NCI-H2171 (cell line): Measurements from ENCODE around the gene CEMIP2.
"Not testable (repeated sequence)": the region's sequence is repeated elsewhere in the genome, so short reads cannot be mapped to it uniquely, and the experiment has no call there.

Experiments used
- DNase-seq: peaks from one replicate; lab custom pipeline; 2025; lab: John Stamatoyannopoulos, UW

Gene CEMIP2

DNA sequence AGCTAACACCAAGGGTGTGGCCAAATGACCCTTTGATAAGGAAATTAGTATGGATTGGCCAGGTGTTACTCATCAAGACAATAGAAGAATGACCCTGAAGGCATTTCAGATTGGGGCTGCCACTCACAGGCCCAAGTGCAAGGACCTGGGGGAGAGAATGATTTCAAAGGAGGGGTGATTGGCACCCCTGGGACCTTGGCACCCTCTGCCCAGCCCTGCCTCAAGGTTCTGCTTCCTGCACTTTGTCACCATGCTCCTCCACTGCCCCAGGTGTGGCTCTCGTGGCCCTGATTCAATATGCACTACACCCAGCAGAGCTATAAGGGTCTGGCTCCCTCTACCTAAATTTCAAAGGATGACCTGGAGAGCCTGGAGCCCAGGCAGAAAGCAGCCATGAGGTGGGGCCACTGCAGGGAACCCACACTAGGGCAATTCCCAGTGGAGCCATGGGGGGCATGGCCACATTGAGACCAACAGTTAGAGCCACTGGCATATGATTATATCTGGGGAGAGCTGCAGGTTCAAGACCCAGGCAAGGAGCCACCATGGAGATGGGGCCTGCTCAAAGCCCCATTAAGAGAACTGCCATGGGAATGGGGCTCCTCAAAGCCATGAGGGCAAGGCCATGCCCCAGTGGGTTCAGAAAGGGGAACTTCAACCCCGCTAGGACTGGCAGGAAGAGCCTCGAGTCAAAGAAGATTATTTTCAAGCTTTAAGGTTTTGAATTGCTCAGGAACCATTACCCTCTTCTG, 93.0 kb downstream of the CEMIP2 start:
- no peak for DNase-seq

DNA sequence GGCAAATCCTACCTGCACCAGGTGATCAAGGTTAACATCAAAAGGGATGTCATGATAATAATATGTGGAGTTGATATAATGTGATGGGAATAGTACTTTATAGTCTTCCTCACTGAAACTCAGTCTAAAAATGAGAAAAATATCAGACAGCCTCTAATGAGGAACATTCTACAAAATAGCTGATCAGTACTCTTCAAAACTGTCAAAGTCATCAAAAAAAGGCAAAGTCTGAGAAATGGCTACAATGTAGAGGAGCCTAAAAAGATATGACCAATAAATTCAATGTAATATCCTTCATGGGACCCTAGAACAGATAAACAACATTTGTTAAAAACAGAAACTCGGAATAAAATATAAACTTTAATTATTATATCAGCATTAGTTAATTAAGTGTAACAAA, 95.7 kb downstream of the CEMIP2 start:
- no peak for DNase-seq

DNA sequence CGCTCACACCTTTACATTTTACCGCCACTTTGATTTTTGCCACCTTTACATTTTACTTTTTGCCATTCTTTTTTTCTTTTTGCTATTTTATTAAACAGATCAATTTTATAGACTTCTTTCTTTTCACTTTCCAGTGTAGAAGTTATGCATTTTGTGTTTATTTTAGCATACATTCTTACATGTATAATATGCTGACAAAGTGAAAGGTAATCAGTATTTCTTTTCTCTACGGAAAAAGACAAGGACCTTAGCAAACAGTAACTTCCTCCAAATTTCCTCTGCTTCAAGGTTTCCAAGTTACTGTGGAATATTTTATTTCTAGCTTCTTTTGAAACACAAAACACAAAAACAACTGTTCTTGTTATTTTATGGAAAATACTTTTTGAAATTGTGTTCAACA, 97.0 kb downstream of the CEMIP2 start:
- DNase-seq = no peak

DNA sequence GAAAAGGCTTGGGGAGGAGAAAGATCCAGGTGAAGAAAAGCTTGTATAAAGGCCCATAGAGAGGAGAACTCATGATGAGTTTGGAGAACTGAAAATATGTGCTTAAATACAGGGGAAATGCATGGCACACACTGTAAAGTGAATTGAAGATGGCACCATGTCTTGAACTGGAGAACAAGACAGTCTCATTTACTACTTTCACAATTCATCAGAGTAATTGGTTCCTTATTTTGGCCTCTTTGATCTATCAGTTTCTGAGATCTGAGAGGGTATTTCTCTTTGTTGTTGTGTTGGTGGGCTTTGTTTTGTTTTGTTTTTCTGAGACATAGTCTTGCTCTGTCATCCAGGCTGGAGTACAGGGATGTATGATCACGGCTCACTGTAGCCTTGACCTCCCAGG, 98.2 kb downstream of the CEMIP2 start:
- DNase-seq = no peak

DNA sequence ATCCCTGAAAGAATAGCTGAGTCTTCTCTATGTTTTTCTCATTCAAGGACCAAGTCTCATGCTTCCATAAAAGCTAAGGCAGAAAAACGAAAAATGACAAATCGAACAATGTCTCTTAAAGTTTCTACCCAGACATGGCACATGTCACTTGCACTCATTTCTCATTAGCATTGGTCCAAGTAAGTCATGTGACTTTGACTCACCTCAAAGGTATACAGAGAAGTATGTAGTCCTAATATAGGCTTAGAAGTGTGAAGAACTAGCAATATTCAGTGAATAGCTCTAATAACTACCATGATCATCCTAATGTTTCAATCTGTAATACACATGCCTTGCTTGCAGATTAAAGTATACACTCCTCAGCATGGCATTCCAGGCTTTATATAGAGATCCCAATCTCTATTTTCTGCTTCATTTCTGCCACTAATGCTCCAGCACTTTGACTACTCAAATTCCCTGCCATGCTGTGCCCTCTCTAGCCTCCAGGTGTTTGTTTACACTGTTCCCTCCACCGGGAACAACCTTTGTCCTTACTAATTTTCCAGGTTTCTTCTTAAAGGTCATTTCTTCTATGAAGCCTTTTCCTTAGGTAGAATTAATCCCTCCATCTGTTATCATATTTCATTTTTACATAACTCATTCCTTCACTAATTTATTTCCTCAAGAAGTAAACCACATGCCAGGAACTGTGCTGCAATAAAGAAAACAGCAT, 98.9 kb downstream of the CEMIP2 start:
- DNase-seq = peak; percentile 2

DNA sequence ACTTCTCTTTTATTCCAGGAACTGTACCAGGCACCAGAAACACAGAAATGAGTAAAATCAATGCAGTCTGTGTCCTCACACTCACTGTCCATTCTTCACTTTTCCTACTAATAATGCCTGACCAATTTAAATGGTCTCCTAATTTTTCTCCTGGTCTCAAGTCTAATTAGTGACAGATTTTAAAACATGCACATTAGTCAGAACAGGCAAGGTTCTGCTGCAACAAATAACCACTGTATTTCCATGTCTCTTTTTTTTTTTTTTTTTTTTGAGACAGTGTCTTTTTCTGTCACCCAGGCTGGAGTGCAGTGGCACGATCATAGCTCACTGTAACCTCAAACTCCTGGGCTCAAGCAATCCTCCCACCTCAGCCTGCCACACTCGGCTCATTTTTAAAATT, 99.6 kb downstream of the CEMIP2 start:
- no peak for DNase-seq

DNA sequence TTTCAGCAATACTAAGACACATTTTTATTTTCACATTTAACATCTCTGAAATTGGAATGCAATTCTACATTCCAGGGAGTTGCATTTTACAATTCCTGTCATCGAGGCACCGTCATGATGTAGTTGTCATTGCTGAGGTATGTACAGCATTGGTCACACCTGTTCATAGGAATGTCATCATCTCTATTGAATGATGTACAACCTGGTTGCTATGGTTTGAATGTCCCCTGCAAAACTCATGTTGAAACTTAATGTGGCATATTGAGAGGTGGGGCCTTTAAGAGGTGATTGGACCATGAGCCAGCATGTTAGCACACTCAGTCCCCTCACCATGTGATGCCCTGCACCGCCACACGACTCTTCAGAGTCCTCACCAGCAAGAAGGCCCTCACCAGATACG, 103.1 kb downstream of the CEMIP2 start:
- no peak for DNase-seq

DNA sequence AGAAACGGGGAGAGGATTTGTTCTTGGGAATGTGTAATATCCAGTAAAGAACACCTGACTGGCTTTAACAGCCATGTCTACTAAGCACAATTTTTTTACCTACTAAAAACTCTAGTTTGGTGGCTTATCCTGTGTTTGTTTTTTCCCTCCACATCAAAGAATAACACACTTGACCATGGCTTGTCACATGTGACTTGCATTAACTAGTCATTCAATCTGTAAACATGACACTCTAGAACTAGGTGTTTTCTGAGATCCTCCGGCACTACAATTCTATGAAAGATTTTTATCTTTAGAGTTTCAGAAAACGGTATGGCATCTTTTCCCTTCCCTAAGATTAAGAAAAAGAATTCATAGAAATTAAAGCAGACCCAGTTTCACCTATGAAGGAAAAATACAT, 103.7 kb downstream of the CEMIP2 start:
- no peak for DNase-seq

DNA sequence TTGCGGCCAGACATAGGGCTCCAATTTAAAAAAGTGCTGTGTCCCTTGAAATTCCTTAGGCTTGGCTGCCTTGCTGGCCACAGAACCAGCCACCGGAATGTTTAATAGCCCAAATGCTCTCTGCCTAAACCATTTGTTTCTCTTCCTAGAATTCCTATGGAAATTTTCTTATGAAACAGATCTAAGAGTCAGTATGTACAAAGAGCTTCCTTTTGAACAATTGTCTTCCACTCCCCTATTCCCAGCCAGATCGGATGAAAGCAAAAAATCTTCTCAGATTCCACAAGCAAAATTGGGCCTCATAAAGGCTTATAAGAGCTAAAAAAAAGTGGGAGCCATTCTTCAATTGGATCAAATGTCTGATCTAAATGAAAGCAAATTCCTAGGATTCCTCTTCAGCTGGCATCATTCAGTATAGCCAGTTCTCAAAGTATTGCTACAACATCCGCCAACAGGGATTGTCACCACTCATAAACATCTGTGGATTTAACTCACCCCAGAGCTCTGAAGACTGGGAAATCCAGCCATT, 104.3 kb downstream of the CEMIP2 start:
- DNase-seq = no peak

DNA sequence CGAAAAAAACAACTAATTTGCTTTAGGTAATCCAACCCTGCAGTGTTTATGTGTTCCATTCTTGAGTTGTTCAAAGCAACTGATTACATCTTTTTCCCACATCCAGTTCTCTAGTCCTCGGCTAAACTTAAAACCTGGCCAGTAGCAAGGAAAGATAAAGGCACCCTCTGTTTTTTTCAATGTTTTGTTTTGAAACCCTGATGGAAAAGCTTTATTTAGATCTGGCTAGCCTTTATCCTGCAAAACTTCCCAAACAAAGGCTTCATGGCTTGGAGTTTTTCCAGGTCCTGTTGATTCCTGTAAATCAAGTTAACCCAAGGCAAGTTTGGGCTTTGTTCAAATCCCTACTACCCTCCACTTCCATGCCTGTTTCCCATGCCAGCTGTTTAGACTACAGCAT, 105.1 kb downstream of the CEMIP2 start:
- DNase-seq = no peak

DNA sequence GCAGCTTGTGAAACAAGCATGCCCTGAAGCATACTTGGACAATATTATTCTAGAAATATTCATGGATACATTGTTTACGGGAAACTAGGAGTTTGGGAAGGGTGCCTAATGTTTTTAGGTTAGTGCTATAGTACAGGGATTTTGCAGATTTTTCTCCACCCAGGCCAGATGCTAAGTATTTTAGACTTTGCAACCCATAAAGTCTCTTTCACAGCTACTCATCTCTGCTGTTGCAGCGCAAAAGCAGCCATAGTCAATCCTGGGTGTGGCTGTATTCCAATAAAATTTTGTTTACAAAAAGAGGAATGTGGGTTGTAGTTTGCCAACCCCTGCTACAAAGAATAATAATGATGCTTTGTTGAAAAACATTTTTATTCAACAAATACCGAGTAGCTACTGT, 106.2 kb downstream of the CEMIP2 start:
- DNase-seq = no peak

DNA sequence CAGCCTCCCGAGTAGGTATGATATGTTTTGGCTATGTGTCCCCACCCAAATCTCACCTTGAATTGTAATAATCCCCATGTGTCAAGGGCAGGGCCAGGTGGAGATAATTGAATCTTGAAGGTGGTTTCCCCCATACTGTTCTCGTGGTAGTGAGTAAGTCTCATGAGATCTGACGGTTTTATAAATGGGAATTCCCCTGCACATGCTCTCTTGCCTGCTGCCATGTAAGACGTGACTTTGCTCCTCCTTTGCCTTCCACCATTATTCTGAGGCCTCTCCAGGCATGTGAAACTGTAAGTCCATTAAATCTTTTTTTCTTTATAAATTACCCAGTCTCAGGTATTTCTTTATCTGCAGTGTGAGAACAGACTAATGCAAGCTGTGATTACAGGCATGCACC, 111.0 kb downstream of the CEMIP2 start:
- not testable (repeated sequence) for DNase-seq

DNA sequence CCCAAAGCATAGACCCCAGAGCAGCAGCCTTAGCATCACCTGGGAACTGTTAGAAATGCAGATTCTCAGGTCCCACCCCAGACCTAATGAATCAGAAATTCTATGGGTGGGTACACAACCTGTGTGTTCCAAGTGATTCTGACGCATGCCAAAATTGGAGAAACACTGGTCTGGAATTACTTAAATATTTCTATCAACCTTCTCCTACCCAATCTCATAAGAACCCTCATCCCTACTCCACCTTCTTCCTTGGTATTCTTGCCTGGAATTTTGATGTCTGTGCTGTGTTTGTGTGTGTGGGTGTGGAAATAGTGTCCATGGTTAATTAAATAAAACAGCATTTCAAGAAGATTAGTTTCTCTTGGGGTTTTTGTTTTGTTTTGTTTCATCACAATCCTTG, 111.8 kb downstream of the CEMIP2 start:
- no peak for DNase-seq

DNA sequence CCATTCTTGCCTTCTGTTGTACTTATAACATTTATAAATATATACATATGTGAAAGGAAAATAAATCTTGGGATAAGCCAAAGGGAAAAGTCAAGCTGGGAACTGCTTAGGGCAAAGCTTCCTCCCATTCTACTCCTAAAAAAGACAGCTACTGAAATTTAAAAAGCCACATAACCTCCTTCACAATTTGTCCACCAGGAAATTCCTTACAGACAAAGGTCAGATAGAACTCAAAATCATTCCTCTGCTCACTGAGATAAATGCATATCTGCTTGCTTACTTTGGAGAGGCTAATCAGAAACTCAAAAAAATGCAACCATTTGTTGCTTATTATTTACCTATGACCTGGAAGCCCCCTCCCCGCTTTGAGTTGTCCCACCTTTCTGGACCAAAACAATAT, 112.5 kb downstream of the CEMIP2 start:
- DNase-seq = no peak

DNA sequence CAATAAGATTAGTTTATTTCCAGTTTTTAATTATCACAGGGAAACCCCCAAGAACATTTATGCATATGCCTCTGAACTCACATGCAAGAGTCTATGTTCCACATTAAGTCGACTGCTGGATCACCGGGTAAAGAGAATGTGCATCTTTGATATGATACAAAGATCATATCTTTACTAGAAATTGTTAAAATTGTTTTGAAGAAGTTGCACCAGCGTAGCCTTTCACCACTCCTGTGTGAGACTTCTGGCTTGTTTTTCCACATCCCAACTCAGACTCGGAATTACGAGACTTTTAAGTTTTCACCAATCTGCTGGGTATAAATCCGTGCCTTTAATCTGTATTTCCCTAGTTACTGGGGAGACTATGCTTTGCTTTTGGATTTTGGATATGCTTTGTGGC, 113.2 kb downstream of the CEMIP2 start:
- no peak for DNase-seq

DNA sequence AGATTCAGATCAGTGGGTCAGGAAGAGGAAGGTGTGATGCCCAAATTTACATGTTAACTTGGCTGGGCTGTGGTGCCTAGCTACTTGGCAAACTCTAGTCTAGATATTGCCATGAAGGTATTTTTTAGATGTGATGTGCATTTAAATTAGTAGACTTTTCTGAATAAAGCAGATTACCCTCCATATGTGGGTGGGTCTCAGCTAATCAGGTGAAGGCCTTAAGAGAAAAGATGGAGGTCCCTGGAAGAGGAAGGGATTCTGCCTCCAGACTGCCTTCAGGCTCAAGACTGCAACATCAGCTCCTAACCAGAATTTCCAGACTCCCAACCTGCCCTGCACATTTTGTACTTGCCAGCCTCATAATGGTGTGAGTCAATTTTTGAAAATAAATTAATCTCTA, 115.8 kb downstream of the CEMIP2 start:
- no peak for DNase-seq

DNA sequence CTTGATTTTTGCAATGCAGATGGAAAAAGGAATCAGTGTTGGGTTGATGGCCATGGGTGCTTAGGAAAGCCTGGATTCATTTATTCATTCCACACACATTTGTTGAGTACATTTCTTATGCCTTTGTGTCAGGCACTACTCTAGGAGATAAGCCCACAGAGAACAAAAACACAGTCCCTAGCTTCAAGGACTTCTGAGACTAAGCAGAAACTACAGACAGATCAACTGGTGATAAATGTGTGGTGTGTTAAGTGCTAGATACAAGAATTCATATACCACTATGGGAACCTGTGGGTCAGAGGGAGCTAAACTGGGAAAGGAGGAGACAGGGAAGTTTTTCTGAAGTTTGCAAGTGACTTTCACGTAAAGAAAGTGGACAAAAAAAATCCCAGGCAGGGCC, 119.9 kb downstream of the CEMIP2 start:
- no peak for DNase-seq

DNA sequence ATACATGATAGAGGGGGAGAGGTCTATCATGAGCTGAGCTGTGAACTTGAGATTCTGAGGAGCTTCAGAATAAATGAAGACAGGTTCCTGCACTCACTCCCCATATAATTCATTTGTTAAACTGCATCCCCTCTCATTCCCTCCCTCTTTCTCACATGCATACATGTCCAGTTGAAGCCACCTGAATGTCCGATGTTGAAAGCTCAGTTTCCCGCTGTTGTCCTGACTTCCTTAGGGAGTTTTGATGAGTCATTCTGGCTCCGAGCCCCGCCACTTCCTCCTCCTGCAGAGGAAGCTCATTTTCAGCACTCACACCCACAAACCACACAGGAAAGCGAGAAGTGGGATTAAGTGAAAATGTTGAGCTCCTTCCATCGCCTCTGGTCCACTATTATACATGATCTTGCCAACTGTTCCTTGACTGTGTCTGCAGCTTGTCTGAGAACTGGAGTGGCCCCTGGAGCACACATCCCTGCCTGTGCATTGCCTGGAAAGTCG, 121.2 kb downstream of the CEMIP2 start:
- no peak for DNase-seq

DNA sequence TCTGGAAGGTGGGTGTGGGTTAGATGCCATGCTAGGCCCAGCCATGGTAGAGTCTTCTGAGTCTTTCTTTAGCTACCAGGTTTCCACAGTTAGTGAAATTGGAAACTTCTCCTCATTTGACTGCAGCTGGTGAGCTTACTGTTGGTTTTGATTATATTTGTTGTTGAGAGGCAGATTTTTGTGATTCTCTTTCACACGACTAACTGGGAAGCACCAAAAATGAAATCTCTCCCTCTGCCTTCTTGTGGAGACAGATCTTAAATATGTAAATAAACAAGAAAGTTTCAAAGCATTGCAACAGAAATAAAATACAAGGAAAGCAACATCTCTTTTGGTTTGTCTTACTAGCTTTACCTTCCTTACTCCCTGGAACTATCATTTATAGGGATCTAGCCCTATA, 122.2 kb downstream of the CEMIP2 start:
- DNase-seq = no peak

DNA sequence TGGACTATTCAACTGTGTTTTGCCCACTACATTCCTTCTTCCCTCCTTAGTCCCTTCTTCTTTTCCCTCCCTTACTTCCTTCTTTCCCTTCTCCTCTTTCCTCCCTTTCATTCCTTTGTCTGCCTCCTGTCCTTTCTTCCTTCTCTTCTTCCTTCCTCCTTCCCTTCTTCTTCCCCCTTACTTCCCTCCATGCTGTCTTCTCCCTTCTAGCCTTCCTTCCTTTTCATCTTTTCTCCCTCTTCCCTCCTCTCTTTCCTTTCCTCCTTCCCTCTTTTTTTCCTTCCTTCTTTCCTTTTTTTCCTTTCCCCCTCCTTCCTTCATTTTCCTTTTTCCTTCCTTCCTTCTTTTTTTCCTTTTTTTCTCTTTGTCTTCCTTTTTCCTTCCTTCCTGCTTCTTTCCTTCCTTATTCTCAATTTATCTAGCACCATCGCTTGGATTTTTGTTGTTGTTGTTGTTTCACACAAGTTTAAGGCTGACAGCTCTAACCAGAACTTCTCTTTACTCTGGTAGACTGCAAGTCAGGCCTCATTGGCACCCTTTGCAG, 123.4 kb downstream of the CEMIP2 start:
- no peak for DNase-seq

DNA sequence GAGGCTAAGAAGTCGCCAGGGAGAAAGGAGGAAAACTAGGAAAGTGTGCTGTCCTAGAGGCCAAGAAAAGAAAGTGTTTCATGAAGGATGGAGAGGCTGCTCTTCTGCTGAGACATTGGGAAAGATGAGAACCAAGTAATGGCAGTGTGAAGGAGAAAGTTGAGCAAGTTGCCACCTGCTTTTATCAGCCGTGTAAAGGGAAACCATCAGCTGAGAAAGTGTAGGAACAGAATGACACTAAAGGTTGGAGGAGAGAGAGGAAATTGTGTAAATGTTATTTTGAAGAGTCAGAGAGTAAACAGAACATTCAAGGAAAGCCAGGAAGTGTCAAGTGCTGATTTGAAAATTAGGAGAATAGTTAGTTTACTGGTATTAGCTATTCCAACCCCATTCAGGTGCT, 125.0 kb downstream of the CEMIP2 start:
- no peak for DNase-seq

DNA sequence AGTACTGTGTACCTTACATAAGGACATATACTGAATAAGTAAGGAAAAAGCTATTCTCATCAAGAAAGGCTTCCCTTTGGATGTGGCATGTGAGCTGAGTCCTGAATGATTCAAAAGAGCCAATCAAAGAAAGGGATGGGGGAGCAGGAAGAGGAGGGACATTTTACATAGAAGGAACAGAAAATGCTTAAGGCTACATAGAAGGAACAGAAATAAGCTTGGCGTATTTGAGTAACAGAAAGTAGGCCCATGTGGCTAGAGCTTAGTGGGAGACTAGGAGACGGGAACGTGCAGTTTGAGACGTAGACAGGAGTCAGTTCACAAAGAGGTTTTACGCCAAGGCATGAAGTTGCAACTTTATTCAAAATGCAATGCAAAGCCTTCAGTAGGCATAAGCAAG, 126.3 kb downstream of the CEMIP2 start:
- DNase-seq = no peak

DNA sequence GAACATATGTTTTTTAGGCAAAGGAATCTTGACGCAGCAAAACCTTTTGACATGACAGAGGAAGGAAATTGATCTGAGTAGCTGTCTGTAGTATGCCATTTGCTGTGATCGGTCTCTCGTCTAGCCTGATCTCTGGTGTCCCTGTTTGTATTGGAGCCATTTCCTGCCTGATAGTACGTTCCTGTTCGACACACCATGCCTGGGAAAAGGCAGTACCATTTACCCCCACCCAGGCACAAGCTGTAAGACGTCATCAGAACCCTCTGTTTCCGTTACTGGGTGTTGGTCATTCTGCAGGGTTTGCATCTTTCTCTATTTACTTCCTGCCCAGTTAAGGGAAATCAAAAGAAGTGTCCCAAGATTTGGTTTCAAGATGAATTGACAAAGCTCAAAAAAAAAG, 129.7 kb downstream of the CEMIP2 start:
- no peak for DNase-seq
